ENCODE data around the gene ATG13. TPM values are rescaled to one million over a fixed set of nuclear protein-coding genes. Genes with fewer than 3 reads are reported as not detected.
A peak's percentile ranks its signal among the peaks of the same experiment; 100 is the strongest.

The ATG13 gene
- total RNA-seq, 1 experiment from 2014 or later: 63.5 TPM

DNA sequence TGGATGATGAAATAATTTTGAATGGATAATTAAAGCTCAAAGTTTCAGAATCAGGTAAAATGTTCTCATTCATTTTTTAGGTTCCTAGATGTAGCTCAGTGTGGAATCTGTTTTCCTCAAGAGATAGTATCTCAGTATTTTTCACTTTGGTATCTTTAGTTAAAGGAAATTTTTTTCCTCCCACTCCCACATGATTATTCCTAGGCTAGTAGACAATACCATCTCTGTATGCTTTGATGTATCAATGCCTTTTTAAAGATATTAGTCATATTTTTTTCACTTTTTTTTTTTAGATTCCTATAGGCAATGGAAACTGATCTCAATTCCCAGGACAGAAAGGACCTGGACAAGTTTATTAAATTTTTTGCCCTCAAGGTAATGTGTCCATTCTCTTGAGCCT is 26.6 kb downstream of the ATG13 start:
- DNase-seq: no peak
- no peaks in the 10 kb centered on the region for H3K27me3 ChIP-seq (ENCODE audit: control insufficient read depth, insufficient read depth, low read length)
- peaks cover 5% of the 10 kb centered on the region for H3K36me3 ChIP-seq (replicated peaks; ENCODE audit: control insufficient read depth, insufficient read depth, low read length)
- no peak overlapping the region for H3K4me3 ChIP-seq (ENCODE audit: insufficient read depth, low read depth, low read length)

- no peak overlapping the region for H3K4me3 ChIP-seq (ENCODE audit: insufficient read depth, low read depth, low read length)
- peaks cover 14% of the 10 kb centered on the region for H3K36me3 ChIP-seq (replicated peaks; ENCODE audit: control insufficient read depth, insufficient read depth, low read length)
- H3K27me3 ChIP-seq (ENCODE audit: control insufficient read depth, insufficient read depth, low read length): no peaks in the 10 kb centered on the region
- no peak for DNase-seq
These were observed 31.9 kb downstream of the ATG13 start for GRCh38 chr11:46649180-46649738.

- H3K36me3 ChIP-seq (replicated peaks; ENCODE audit: control insufficient read depth, insufficient read depth, low read length): peaks cover 23% of the 10 kb centered on the region
- H3K4me3 ChIP-seq (ENCODE audit: insufficient read depth, low read depth, low read length): no peak overlapping the region
- no peaks in the 10 kb centered on the region for H3K27me3 ChIP-seq (ENCODE audit: control insufficient read depth, insufficient read depth, low read length)
- DNase-seq: no peak
These were observed 38.3 kb downstream of the ATG13 start for GRCh38 chr11:46655631-46656030.

GRCh38 chr11:46657186-46657585 is 39.8 kb downstream of the ATG13 start:
- DNase-seq: no peak
- Histone ChIP-seq H3K36me3 (replicated peaks; ENCODE audit: control insufficient read depth, insufficient read depth, low read length) (peaks cover 22% of the 10 kb centered on the region), H3K27me3 (ENCODE audit: control insufficient read depth, insufficient read depth, low read length) (no peaks in the 10 kb centered on the region), H3K4me3 (ENCODE audit: insufficient read depth, low read depth, low read length) (no peak overlapping the region)

DNA sequence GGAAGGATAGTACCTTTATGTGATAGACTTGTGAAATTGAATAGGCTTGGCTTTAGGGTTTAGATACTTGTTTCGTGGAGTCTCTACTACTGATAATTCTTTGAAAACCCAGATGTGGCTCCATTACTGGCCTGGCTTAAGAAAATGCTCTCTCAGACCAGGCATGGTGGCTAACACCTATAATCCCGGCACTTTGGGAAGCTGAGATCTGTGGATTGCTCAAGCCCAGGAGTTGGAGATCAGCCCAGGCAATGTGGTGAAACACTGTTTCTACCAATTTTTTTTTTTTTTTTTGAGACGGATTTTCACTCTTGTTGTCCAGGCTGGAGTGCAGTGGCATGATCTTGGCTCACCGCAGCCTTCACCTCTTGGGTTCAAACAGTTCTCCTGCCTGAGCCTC is 40.9 kb downstream of the ATG13 start:
- Histone ChIP-seq H3K36me3 (replicated peaks; ENCODE audit: control insufficient read depth, insufficient read depth, low read length) (peaks cover 22% of the 10 kb centered on the region), H3K27me3 (ENCODE audit: control insufficient read depth, insufficient read depth, low read length) (no peaks in the 10 kb centered on the region), H3K4me3 (ENCODE audit: insufficient read depth, low read depth, low read length) (no peak overlapping the region)
- no peak for DNase-seq

GRCh38 chr11:46659908-46660307 is 42.6 kb downstream of the ATG13 start:
- Histone ChIP-seq H3K27me3 (ENCODE audit: control insufficient read depth, insufficient read depth, low read length) (no peaks in the 10 kb centered on the region), H3K4me3 (ENCODE audit: insufficient read depth, low read depth, low read length) (no peak overlapping the region), H3K36me3 (replicated peaks; ENCODE audit: control insufficient read depth, insufficient read depth, low read length) (peaks cover 24% of the 10 kb centered on the region)
- DNase-seq: no peak

- Histone ChIP-seq H3K36me3 (replicated peaks; ENCODE audit: control insufficient read depth, insufficient read depth, low read length) (peaks cover 20% of the 10 kb centered on the region), H3K27me3 (ENCODE audit: control insufficient read depth, insufficient read depth, low read length) (no peaks in the 10 kb centered on the region), H3K4me3 (ENCODE audit: insufficient read depth, low read depth, low read length) (no peak overlapping the region)
- DNase-seq: no peak
These were observed 44.5 kb downstream of the ATG13 start for GRCh38 chr11:46661836-46662235.

DNA sequence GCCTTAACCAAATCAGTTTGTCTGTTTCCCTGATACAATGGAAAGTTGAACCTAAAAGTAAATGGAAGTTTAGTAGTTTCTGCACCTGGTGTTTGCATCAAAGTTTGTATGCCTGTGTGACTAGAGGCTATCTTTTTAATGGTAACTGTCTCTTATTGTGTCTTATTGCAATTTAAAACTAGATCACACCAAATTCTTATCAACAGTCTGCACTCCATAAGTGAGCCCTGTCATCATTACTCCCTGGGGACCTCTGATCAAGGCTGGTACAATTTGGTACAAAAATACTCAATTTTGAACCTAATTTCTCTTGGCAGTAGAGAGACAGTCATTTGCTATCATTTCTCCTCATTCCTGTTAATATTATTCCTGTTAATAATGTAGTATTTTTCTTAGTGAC is 45.0 kb downstream of the ATG13 start:
- Histone ChIP-seq H3K36me3 (replicated peaks; ENCODE audit: control insufficient read depth, insufficient read depth, low read length) (peaks cover 17% of the 10 kb centered on the region), H3K27me3 (ENCODE audit: control insufficient read depth, insufficient read depth, low read length) (no peaks in the 10 kb centered on the region), H3K4me3 (ENCODE audit: insufficient read depth, low read depth, low read length) (no peak overlapping the region)
- no peak for DNase-seq

GRCh38 chr11:46663277-46663940 is 46.1 kb downstream of the ATG13 start:
- Histone ChIP-seq H3K4me3 (ENCODE audit: insufficient read depth, low read depth, low read length) (no peak overlapping the region), H3K36me3 (replicated peaks; ENCODE audit: control insufficient read depth, insufficient read depth, low read length) (peaks cover 19% of the 10 kb centered on the region), H3K27me3 (ENCODE audit: control insufficient read depth, insufficient read depth, low read length) (no peaks in the 10 kb centered on the region)
- DNase-seq: no peak

- Histone ChIP-seq H3K36me3 (replicated peaks; ENCODE audit: control insufficient read depth, insufficient read depth, low read length) (peaks cover 19% of the 10 kb centered on the region), H3K4me3 (ENCODE audit: insufficient read depth, low read depth, low read length) (no peak overlapping the region), H3K27me3 (ENCODE audit: control insufficient read depth, insufficient read depth, low read length) (no peaks in the 10 kb centered on the region)
- no peak for DNase-seq
These were observed 47.3 kb downstream of the ATG13 start for GRCh38 chr11:46664612-46665011.

GRCh38 chr11:46665356-46665755 is 48.0 kb downstream of the ATG13 start:
- Histone ChIP-seq H3K27me3 (ENCODE audit: control insufficient read depth, insufficient read depth, low read length) (no peaks in the 10 kb centered on the region), H3K36me3 (replicated peaks; ENCODE audit: control insufficient read depth, insufficient read depth, low read length) (peaks cover 18% of the 10 kb centered on the region), H3K4me3 (ENCODE audit: insufficient read depth, low read depth, low read length) (no peak overlapping the region)
- no peak for DNase-seq

- H3K36me3 ChIP-seq (replicated peaks; ENCODE audit: control insufficient read depth, insufficient read depth, low read length): peaks cover 23% of the 10 kb centered on the region
- no peak for DNase-seq
These were observed 49.2 kb downstream of the ATG13 start for GRCh38 chr11:46666516-46666915.

DNA sequence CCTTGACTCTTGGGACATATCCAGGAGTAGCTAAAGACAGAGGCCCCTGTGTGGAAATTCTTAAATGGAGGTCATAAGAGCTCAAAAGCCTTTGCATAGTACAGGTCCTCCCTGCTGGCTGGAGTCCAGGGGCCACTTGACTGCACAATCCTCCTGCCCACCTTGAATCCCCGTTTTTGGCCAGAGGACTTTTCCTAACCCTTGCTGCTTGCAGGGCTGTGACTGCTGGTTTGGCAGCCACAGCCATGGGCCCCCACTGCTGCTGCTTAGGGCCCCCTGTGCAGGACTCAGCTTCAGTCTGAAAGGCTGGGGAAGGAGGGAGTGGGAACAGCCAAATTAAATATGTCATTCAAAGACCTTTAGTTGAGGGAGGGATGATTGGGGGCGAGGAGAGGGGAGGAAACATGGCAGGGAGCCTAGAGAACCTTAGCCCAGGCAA is 49.7 kb downstream of the ATG13 start:
- no peak overlapping the region for H3K4me3 ChIP-seq (ENCODE audit: insufficient read depth, low read depth, low read length)
- peaks cover 23% of the 10 kb centered on the region for H3K36me3 ChIP-seq (replicated peaks; ENCODE audit: control insufficient read depth, insufficient read depth, low read length)
- DNase-seq: no peak

More at GRCh38 chr11:46666516-46666915, 49.2 kb downstream of the ATG13 start:
- Histone ChIP-seq H3K4me3 (ENCODE audit: insufficient read depth, low read depth, low read length) (no peak overlapping the region), H3K27me3 (ENCODE audit: control insufficient read depth, insufficient read depth, low read length) (no peaks in the 10 kb centered on the region)

DNA sequence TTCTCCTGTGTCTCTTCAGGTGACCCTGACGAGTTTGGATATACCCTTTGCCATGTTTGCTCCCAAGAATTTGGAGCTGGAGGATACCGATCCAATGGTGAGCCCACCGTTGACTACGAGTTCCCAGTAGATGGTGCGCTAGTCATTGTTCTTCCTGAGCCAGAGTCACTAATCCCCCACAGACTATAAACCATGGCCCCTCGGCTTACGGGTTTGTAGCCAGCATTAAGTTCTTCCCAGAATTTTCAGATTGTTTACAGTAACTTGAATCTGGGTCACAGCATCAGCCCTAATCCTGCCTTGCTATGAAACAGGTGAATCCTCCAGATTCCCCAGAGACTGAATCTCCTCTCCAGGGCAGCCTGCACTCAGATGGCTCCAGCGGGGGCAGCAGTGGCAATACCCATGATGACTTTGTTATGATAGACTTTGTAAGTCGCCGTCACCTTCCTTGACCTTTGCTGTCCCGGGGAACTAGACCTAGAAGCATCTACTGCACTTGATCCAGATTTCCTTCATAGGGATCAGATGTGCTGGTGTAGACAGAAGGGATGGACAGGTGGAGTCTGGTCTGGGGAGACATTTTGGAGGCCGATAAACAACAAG is 51.2 kb downstream of the ATG13 start:
- H3K4me3 ChIP-seq (ENCODE audit: insufficient read depth, low read depth, low read length): no peak overlapping the region
- DNase-seq: no peak
- H3K27me3 ChIP-seq (ENCODE audit: control insufficient read depth, insufficient read depth, low read length): no peaks in the 10 kb centered on the region
- peaks cover 30% of the 10 kb centered on the region for H3K36me3 ChIP-seq (replicated peaks; ENCODE audit: control insufficient read depth, insufficient read depth, low read length)

More for the DNA sequence above, 49.7 kb downstream of the ATG13 start:
- H3K27me3 ChIP-seq (ENCODE audit: control insufficient read depth, insufficient read depth, low read length): no peaks in the 10 kb centered on the region

- no peaks in the 10 kb centered on the region for H3K27me3 ChIP-seq (ENCODE audit: control insufficient read depth, insufficient read depth, low read length)
- H3K4me3 ChIP-seq (ENCODE audit: insufficient read depth, low read depth, low read length): no peak overlapping the region
- DNase-seq: peak; percentile 79
- H3K36me3 ChIP-seq (replicated peaks; ENCODE audit: control insufficient read depth, insufficient read depth, low read length): peaks cover 26% of the 10 kb centered on the region
These were observed 52.4 kb downstream of the ATG13 start for GRCh38 chr11:46669711-46670139.

Data from H7 (cell line).